HTR-8/SVneo (cell line): Measurements from ENCODE around the gene SLC35F6.
"Not testable (repeated sequence)": the region's sequence is repeated elsewhere in the genome, so short reads cannot be mapped to it uniquely, and the experiment has no call there.

Experiments used
- DNase-seq: peaks from one replicate; pipeline ENCODE4 v3.0.0; 2011; ENCODE audit warnings: low spot score, mixed read lengths; ENCODE audit not compliant: insufficient read length
- FAIRE-seq: peaks from 2 replicates; lab custom pipeline; 2011; peaks lifted over from hg19 to GRCh38; lab: Jason Lieb, UNC

The SLC35F6 gene

DNA sequence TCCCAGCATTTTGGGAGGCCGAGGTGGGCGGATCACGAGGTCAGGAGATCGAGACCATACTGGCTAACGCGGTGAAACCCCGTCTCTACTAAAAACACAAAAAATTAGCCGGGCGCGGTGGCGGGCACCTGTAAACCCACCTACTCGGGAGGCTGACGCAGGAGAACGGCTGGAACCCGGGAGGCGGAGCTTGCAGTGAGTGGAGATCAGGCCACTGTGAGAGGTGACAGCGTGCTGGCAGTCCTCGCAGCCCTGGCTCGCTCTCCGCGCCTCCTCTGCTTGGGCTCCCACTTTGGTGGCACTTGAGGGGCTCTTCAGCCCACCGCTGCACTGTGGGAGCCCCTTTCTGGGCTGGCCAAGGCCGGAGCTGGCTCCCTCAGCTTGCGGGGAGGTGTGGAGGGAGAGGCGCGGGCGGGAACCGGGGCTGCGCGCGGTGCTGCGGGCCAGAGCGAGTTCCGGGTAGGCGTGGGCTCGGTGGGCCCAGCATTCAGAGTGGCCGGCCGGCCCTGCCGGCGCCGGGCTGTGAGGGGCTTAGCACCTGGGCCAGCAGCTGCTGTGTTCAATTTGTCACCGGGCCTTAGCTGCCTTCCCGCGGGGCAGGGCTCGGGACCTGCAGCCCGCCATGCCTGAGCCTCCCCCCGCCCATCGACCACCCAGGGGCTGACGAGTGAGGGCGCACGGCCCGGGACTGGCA lies 50.1 kb downstream of the SLC35F6 start:
- not testable (repeated sequence) for FAIRE-seq, DNase-seq

DNA sequence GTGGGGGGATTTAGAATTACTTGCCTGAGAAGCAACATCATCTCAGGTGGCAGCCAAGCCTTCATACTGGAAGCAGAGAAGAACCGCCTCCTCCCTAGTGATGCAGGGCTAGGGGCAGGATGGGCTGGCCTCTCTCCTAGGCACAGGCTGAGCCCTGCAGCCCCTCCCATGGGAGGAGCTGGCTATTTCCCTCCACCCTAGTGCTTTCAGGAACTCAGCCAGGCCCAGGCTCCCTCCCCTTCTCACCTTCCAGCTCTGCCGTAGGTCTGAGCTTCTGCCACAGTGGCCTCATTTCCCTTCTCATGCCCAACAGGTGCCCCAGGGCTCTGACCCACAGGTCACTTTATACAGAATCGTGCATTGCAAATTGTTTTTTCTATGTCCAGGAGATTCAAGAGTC lies 52.8 kb downstream of the SLC35F6 start:
- DNase-seq (no peak), FAIRE-seq (no peak)

DNA sequence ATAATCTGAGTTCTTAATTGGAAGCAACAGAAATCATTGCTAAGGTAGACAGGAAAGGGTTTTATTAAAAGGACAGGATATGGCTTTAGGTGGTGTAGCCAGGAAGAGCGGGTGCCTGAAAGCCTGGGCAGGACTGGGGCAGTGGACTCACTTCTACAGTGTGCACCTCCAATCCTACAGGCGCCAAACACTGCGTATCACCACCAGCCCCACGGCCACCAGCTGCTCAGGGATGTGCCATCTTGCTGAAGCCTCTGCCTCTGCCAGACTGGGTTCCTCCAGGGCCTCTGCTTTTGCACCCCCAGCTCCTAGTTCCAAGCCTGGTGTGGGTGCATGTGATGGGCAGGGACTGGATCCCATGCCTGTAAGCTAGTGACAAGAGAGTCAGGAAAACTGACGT lies 54.2 kb downstream of the SLC35F6 start:
- no peak for FAIRE-seq
- no peak for DNase-seq

DNA sequence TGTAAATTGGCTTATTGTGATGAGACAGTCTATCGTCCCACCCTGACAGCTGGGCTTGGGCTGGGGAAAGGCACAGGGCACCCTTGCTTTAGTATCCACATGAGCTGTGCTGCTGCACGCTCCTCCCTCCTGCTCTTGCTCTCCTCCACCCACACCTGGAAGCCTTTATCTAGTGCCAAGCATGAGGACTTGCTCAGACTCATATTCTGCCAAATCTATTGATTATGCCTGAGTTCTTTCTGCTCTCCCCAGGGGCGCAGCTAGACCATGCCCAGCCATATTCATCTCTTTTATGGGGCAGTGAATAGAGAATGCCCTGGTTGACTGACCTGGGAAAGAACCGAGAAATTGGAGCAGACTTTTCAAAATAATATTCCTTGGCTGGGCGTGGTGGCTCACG lies 54.9 kb downstream of the SLC35F6 start:
- no peak for DNase-seq
- no peak for FAIRE-seq

DNA sequence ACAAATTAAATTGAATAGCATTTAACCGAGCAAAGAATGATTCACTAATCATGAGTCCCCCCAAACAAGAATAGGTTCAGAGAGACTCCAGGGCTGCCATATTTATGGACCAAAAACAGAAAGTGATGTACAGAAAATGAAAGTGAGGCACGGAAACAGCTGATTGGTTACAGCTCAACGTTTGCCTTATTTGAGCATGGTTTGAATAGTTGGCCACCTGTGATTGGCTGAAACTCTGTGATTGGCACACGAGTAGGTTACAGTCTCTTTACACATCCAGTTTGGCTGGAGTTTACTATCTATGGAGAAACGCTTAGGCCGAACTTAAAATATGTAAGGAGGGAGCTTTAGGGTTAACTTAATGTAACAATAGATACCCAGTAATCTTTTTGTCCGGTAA lies 56.8 kb downstream of the SLC35F6 start:
- DNase-seq (no peak), FAIRE-seq (no peak)

DNA sequence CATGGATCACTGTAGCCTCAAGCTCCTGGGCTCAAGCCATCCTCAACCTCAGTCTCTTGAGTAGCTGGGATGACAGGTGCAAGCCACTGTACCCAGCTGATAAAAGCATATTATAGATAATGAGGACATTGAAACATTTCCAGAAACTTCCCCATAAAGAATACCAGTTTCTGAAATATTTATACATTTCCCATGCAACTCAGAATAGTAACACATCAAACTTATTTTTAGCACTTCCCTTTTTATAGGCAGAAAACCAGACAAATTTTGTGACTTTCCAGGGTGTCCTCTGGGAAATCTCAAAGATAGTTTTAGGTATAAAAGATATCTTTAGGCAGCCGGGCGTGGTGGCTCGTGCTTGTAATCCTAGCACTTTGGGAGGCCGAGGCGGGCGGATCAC lies 58.8 kb downstream of the SLC35F6 start:
- DNase-seq (no peak), FAIRE-seq (no peak)
